Loucy (cell line): ENCODE measurements around the gene TNP2.

ENCODE experiments used
- H2AFZ ChIP-seq: fragments of 200-600 bp; sonication (generic); 2 replicates; pipeline ENCODE4 v1.6.0; 2016; ENCODE audit warnings: antibody characterized with exemption, mild to moderate bottlenecking, low read length, moderate library complexity
- H3F3A ChIP-seq: fragments of 200-600 bp; 2 replicates; pipeline ENCODE4 v1.6.0; 2016; ENCODE audit warnings: antibody characterized with exemption, low read depth, mild to moderate bottlenecking
- H3K27me3 ChIP-seq: fragments of 200-600 bp; sonication (generic); 2 replicates; pipeline ENCODE4 v1.6.1; 2014; ENCODE audit warnings: low read length, mild to moderate bottlenecking; ENCODE audit not compliant: insufficient read depth, poor library complexity, severe bottlenecking
- H3K36me3 ChIP-seq: fragments of 200-600 bp; sonication (generic); 2 replicates; pipeline ENCODE4 v1.6.1; 2016; ENCODE audit warnings: low read length; ENCODE audit not compliant: insufficient read depth
- H3K4me1 ChIP-seq: fragments of 200-600 bp; sonication (generic); 2 replicates; pipeline ENCODE4 v1.5.1; 2014; ENCODE audit warnings: low read length, mild to moderate bottlenecking; ENCODE audit not compliant: insufficient read depth, poor library complexity, severe bottlenecking
- H3K4me2 ChIP-seq: fragments of 200-600 bp; sonication (generic); 2 replicates; pipeline ENCODE4 v1.6.0; 2014; ENCODE audit warnings: antibody characterized with exemption, low read length, low read depth, mild to moderate bottlenecking; ENCODE audit not compliant: poor library complexity, severe bottlenecking
- H3K4me3 ChIP-seq: fragments of 200-600 bp; sonication (generic); 2 replicates; pipeline ENCODE4 v1.5.1; 2014; ENCODE audit warnings: low read length, mild to moderate bottlenecking, mixed read lengths; ENCODE audit not compliant: poor library complexity, severe bottlenecking
- H3K79me2 ChIP-seq: fragments of 200-600 bp; sonication (generic); 2 replicates; pipeline ENCODE4 v1.6.1; 2014; ENCODE audit warnings: low read length; ENCODE audit not compliant: insufficient read depth
- H3K9ac ChIP-seq: fragments of 200-600 bp; sonication (generic); 2 replicates; pipeline ENCODE4 v1.6.0; 2014; ENCODE audit warnings: mild to moderate bottlenecking, low read depth, low read length, moderate library complexity; ENCODE audit not compliant: poor library complexity, severe bottlenecking
- H3K9me2 ChIP-seq: fragments of 200-600 bp; sonication (generic); replicated peaks from 2 replicates; pipeline ENCODE4 v1.6.1; 2016; ENCODE audit warnings: low read depth, low read length, mixed read lengths
- H3K9me3 ChIP-seq: fragments of 200-600 bp; sonication (generic); 2 replicates; pipeline ENCODE4 v1.6.1; 2014; ENCODE audit warnings: mild to moderate bottlenecking, antibody characterized with exemption, low read length, low read depth; ENCODE audit not compliant: insufficient read depth
- H4K20me1 ChIP-seq: fragments of 200-600 bp; sonication (generic); 2 replicates; pipeline ENCODE4 v1.6.0; 2014; ENCODE audit warnings: antibody characterized with exemption, low read length, mild to moderate bottlenecking; ENCODE audit not compliant: insufficient read depth, poor library complexity, severe bottlenecking
- EZH2phosphoT487 ChIP-seq: fragments of 200-600 bp; IDR thresholded peaks from 2 replicates; pipeline ENCODE4 v1.6.1; 2018; ENCODE audit warnings: antibody characterized with exemption, mild to moderate bottlenecking, moderate library complexity, borderline replicate concordance
- TF ChIP-seq, protein P1 (sequence below): fragments of 200-600 bp; sonication (generic); conservative IDR thresholded peaks from 2 replicates; pipeline ENCODE4 v1.5.1; 2014; ENCODE audit warnings: mild to moderate bottlenecking, antibody characterized with exemption, low read length

Gene TNP2

DNA sequence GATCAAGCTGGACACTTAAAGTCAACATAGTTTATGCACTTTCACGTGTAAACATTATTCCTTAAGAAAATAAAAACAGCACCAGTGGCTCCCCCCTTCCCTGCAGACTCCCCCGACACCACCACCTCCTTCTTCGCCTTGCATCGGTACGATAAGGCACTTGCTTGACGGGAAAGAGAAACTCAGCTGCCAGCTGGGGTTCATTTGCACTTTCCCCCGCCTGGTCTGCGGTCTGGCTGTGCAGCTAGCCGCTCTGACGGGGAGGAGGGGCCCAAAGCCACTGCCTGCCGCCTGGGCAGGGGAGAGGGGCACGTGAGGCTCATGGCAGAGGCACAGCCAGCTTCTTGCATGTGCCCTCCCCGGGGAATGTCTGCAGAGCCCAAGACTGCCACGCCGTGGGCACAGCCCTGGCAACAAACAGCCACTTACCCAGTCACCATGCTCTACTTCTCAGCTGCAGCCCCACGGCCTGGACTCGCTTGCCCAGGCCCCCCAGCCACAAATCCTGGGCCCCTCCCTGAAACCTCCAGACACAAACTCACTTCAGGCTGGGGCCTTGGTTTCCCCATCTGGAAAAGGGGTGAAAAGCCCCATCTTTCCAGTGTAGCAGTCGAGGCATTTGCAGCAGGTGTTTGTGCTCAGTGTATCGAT is 28.5 kb upstream of the TNP2 start:
- TF ChIP-seq, protein P1, sequence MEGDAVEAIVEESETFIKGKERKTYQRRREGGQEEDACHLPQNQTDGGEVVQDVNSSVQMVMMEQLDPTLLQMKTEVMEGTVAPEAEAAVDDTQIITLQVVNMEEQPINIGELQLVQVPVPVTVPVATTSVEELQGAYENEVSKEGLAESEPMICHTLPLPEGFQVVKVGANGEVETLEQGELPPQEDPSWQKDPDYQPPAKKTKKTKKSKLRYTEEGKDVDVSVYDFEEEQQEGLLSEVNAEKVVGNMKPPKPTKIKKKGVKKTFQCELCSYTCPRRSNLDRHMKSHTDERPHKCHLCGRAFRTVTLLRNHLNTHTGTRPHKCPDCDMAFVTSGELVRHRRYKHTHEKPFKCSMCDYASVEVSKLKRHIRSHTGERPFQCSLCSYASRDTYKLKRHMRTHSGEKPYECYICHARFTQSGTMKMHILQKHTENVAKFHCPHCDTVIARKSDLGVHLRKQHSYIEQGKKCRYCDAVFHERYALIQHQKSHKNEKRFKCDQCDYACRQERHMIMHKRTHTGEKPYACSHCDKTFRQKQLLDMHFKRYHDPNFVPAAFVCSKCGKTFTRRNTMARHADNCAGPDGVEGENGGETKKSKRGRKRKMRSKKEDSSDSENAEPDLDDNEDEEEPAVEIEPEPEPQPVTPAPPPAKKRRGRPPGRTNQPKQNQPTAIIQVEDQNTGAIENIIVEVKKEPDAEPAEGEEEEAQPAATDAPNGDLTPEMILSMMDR = no peak; the same call in 1 of the 2 replicates
- no peak for TF ChIP-seq EZH2phosphoT487
- H3K9me2 ChIP-seq = no peaks in the 10 kb centered on the region
- H3K4me1 ChIP-seq = peaks cover 18% of the 10 kb centered on the region
- H3K4me3 ChIP-seq = peak overlapping the region; percentile 53
- no peaks in the 10 kb centered on the region for H3K9me3 ChIP-seq
- no peaks in the 10 kb centered on the region for H3F3A ChIP-seq
- H3K4me2 ChIP-seq = peak overlapping the region; percentile 72
- H3K36me3 ChIP-seq = no peaks in the 10 kb centered on the region
- H2AFZ ChIP-seq = peak overlapping the region; percentile 83
- no peaks in the 10 kb centered on the region for H3K27me3 ChIP-seq
- H3K79me2 ChIP-seq = no peaks in the 10 kb centered on the region
- no peaks in the 10 kb centered on the region for H4K20me1 ChIP-seq
- peak overlapping the region; percentile 54 for H3K9ac ChIP-seq

DNA sequence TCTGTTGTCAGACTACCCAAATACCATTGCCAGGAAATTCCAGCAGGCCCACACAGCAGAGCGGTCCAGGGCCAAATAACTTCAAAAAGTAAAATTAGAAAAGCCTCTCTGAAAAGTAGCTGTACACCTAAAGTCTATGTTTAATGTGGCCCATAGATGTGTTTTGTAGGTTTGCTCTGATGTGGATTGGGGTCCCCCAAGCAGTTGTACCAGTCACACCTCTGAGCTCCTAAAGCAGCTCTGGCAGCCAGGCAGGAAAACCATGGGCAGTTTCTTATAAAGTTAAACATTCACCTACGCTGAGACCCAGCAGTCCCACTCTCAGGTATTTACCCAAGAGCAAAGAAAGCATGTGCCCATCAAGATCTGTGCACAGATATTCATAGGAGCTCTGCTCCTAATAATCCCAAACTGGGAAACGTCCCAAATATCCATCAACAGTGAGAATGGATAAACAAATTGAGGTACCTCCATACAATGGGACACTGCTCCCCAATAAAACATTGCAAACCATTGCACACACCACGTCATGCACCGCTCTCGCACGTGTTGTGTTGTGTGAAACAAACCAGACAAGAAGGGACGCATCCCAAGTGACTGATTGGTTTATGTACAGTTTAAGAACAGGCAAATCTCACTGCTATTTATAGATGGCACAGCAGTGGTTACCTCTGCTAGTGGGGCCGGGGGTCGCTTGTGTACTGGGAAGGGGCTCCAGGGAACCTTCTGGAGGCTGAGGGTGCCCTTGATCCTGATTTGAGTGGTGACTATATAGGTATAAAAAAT is 27.8 kb upstream of the TNP2 start:
- no peaks in the 10 kb centered on the region for H4K20me1 ChIP-seq
- H3K27me3 ChIP-seq = no peaks in the 10 kb centered on the region
- peaks cover 18% of the 10 kb centered on the region for H3K4me1 ChIP-seq
- peak overlapping the region; percentile 53 for H3K4me3 ChIP-seq
- H3K36me3 ChIP-seq = no peaks in the 10 kb centered on the region
- H3K9me2 ChIP-seq = no peaks in the 10 kb centered on the region
- peak overlapping the region; percentile 48 for H3K9ac ChIP-seq
- no peaks in the 10 kb centered on the region for H3K79me2 ChIP-seq
- H3K9me3 ChIP-seq = no peaks in the 10 kb centered on the region
- TF ChIP-seq, protein P1 = no peak
- no peak for TF ChIP-seq EZH2phosphoT487
- no peak overlapping the region for H2AFZ ChIP-seq
- H3F3A ChIP-seq = no peaks in the 10 kb centered on the region
- peak overlapping the region; percentile 72 for H3K4me2 ChIP-seq

DNA sequence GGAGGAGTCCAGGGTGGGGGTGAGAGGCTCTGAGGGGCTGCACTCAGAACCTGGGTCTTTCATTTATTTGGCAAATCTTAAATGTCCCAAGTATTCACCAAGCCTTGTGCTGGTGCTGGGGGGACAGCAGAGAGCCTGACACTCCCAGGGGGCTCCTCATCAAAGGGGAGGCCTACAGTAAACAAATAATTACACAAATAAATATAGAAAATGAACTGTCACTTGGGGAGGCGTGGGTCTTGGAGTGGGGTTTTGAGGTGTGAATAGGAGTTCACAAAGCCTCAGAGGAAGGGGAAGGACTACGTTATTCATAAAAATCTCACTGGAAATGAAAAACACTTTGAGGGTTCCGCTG is 27.2 kb upstream of the TNP2 start:
- Histone ChIP-seq H2AFZ (no peak overlapping the region), H3K4me3 (no peak overlapping the region), H3F3A (no peaks in the 10 kb centered on the region), H3K9me2 (no peaks in the 10 kb centered on the region), H3K79me2 (no peaks in the 10 kb centered on the region), H3K27me3 (no peaks in the 10 kb centered on the region), H3K36me3 (no peaks in the 10 kb centered on the region), H4K20me1 (no peaks in the 10 kb centered on the region), H3K4me1 (peaks cover 18% of the 10 kb centered on the region), H3K4me2 (no peak overlapping the region), H3K9ac (peak overlapping the region; percentile 48), H3K9me3 (no peaks in the 10 kb centered on the region)
- no peak for TF ChIP-seq EZH2phosphoT487
- TF ChIP-seq, protein P1 = no peak
